Brain microvascular endothelial cell (primary cell): ENCODE data around the gene B4GALT3.

ENCODE experiments used
- DNase-seq: peaks from one replicate; pipeline ENCODE4 v3.0.0-alpha.2; 2020
- H3K27ac ChIP-seq: fragments of 250-450 bp; sonication (Bioruptor Pico); 2 replicates; pipeline ENCODE4 v1.5.1; 2020; ENCODE audit warnings: mild to moderate bottlenecking, moderate library complexity
- H3K27me3 ChIP-seq: fragments of 250-450 bp; sonication (Bioruptor Pico); replicated peaks from 2 replicates; pipeline ENCODE4 v1.5.1; 2020; ENCODE audit warnings: mild to moderate bottlenecking
- H3K36me3 ChIP-seq: fragments of 250-450 bp; sonication (Bioruptor Pico); replicated peaks from 2 replicates; pipeline ENCODE4 v1.5.1; 2020; ENCODE audit warnings: mild to moderate bottlenecking
- H3K4me3 ChIP-seq: 2 replicates; pipeline ENCODE4 v1.5.1; 2011; ENCODE audit warnings: low read depth, mild to moderate bottlenecking, control low read depth, low read length, moderate library complexity
- CTCF ChIP-seq: IDR thresholded peaks from 2 replicates; pipeline ENCODE4 v1.5.1; 2011; ENCODE audit warnings: low read depth, mild to moderate bottlenecking, moderate library complexity, low read length, control low read depth, inconsistent platforms; ENCODE audit errors: missing control alignments
- in situ Hi-C: cut with HindIII; loops from 2 replicates; pipeline ENCODE4 v1.10.0; 2017; ENCODE audit warnings: low sequenced_read_pairs, low pct_ligation_motif_present

Gene B4GALT3

GRCh38 chr1:161185282-161185682, 8.0 kb upstream of the B4GALT3 start:
- Histone ChIP-seq H3K27ac (no peak overlapping the region), H3K36me3 (no peaks in the 10 kb centered on the region), H3K27me3 (no peaks in the 10 kb centered on the region), H3K4me3 (no peak overlapping the region)
- in situ Hi-C loops: no loop called here
- no peak for DNase-seq
- TF ChIP-seq CTCF: no peak

- H3K4me3 ChIP-seq: no peak overlapping the region
- in situ Hi-C loops: no loop called here
- DNase-seq: no peak
These were observed 4.9 kb upstream of the B4GALT3 start for GRCh38 chr1:161182214-161182613.

GRCh38 chr1:161180639-161181038, 3.3 kb upstream of the B4GALT3 start:
- no peak for DNase-seq
- in situ Hi-C loops: no loop called here
- Histone ChIP-seq H3K36me3 (no peaks in the 10 kb centered on the region), H3K27me3 (no peaks in the 10 kb centered on the region), H3K4me3 (no peak overlapping the region), H3K27ac (no peak overlapping the region)
- peak; percentile 51 for TF ChIP-seq CTCF

More at GRCh38 chr1:161182214-161182613, 4.9 kb upstream of the B4GALT3 start:
- no peaks in the 10 kb centered on the region for H3K27me3 ChIP-seq
- TF ChIP-seq CTCF: no peak
- no peaks in the 10 kb centered on the region for H3K36me3 ChIP-seq
- H3K27ac ChIP-seq: no peak overlapping the region

- DNase-seq: no peak
- no peak overlapping the region for H3K27ac ChIP-seq
- in situ Hi-C loops: no loop called here
- H3K4me3 ChIP-seq: no peak overlapping the region
- no peak for TF ChIP-seq CTCF
- H3K27me3 ChIP-seq: no peaks in the 10 kb centered on the region
- peaks cover 5% of the 10 kb centered on the region for H3K36me3 ChIP-seq
These were observed 2.4 kb upstream of the B4GALT3 start for GRCh38 chr1:161179698-161180097.

- Histone ChIP-seq H3K36me3 (peaks cover 19% of the 10 kb centered on the region), H3K4me3 (peak overlapping the region; percentile 96), H3K27me3 (no peaks in the 10 kb centered on the region), H3K27ac (peak overlapping the region; percentile 81)
- in situ Hi-C loops: no loop called here
- DNase-seq: no peak
- TF ChIP-seq CTCF: no peak
These were observed 583 bp upstream of the B4GALT3 start for GRCh38 chr1:161177936-161178244.

- Histone ChIP-seq H3K4me3 (peak overlapping the region; percentile 96), H3K36me3 (peaks cover 29% of the 10 kb centered on the region), H3K27me3 (no peaks in the 10 kb centered on the region), H3K27ac (peak overlapping the region; percentile 81)
- TF ChIP-seq CTCF: no peak
- in situ Hi-C loops: no loop called here
- DNase-seq: no peak
These were observed 717 bp downstream of the B4GALT3 start for GRCh38 chr1:161176468-161177111.
